ENCODE results near the gene STIM1. TPM values are rescaled to one million over a fixed set of nuclear protein-coding genes. Genes with fewer than 3 reads are reported as not detected.
A peak's percentile ranks its signal among the peaks of the same experiment; 100 is the strongest.

STIM1 gene
- total RNA-seq, 2 donors from 2014 or later, result 129 to 157 TPM

- Mint-ChIP-seq H3K4me3 (no peak overlapping the region), H3K27me3 (ENCODE audit: low read depth) (no peaks in the 10 kb centered on the region), H3K36me3 (ENCODE audit: insufficient read depth in 2 of 2) (peaks cover 7 to 17% of the 10 kb centered on the region in 2 donors), H3K27ac (no peak overlapping the region), H3K4me1 (ENCODE audit: low read depth) (peaks cover 41% of the 10 kb centered on the region), H3K9me3 (no peaks in the 10 kb centered on the region)
- ATAC-seq (replicated peaks in 1 of 2) (no peak), DNase-seq (no peak)
Measured at GRCh38 chr11:4060182-4060923, 204.9 kb downstream of the STIM1 start.

DNA sequence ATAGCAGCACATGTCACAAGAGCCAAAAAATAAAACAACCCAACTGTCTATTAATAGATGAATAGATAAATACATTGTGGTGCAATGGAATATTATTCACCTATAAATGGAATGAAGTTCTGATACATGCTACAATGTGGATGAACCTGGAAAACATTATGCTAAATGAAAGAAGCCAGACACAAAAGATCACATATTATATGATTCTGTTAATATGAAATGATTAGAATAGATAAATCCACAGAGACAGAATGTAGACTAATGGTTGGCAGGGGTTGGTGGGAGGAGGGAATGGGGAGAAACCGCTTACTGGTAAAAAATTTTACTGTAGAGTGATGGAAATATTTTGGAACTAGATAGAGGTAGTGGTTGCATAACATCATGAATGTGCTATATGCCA lies 206.2 kb downstream of the STIM1 start:
- Mint-ChIP-seq H3K4me1 (ENCODE audit: low read depth) (peaks cover 48% of the 10 kb centered on the region), H3K27ac (no peak overlapping the region), H3K4me3 (no peak overlapping the region), H3K27me3 (ENCODE audit: low read depth) (no peaks in the 10 kb centered on the region), H3K9me3 (no peaks in the 10 kb centered on the region), H3K36me3 (ENCODE audit: insufficient read depth in 2 of 2) (peaks cover 7 to 15% of the 10 kb centered on the region in 2 donors)
- ATAC-seq (replicated peaks in 1 of 2) (no peak), DNase-seq (no peak)

DNA sequence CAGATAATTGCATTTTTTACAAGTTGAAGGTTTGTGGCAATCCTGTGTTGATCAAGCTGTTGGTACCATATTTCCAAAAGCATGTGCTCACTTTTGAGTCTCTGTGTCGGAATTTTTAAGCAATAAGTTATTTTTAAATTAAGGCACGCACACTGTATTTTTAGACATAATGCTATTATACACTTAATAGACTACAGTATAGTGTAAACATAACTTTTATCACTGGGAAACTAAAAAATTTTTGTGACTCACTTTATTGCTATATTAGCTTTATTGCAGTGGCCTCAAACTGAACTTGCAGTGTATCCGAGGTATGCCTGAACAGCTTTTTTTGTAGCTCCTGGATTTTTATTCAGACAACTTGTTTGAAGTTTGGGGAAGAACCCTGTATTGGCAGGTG lies 207.9 kb downstream of the STIM1 start:
- Mint-ChIP-seq H3K36me3 (ENCODE audit: insufficient read depth in 2 of 2) (peaks cover 4 to 20% of the 10 kb centered on the region in 2 donors), H3K9me3 (no peaks in the 10 kb centered on the region), H3K4me3 (no peak overlapping the region), H3K4me1 (ENCODE audit: low read depth) (peaks cover 46% of the 10 kb centered on the region), H3K27me3 (ENCODE audit: low read depth) (no peaks in the 10 kb centered on the region), H3K27ac (no peak overlapping the region)
- no peak for DNase-seq
- no peak for ATAC-seq (replicated peaks in 1 of 2)

DNA sequence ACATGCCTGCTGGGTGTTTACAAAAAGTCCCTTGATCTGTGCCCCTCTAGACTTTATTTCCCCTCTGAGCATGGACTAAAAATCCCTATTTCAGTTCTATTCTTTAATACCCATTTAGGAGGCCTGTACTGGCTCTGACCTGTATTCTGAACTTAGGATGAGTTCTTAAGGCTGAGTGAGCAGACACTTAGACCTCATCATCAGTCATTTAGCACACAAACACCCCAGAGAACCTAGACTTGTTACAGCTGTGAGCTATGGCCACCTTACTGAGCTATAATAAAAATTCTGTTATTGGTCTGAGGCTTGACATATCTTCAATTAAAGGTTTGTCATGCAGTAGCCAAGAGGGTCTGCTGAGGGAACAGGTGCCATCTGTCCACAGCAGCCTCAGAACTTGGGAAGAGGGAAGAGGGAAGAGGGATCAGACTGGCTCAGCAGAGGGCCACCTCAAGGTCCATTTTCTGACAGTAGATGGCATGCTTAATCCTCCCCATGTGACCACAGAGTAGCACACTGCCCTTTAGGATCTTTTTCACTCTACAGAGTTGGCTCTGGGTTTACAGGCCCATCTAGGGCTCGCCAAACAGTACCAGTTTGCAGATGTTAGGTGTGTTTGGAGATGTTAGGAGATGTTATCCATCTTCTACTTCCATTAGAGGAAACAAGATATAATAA lies 209.0 kb downstream of the STIM1 start:
- H3K36me3 Mint-ChIP-seq (ENCODE audit: insufficient read depth in 2 of 2), result peaks cover 3 to 12% of the 10 kb centered on the region in 2 donors
- ATAC-seq (replicated peaks in 1 of 2) (peak; percentile 24 to 45), DNase-seq (no peak)
- H3K27me3 Mint-ChIP-seq (ENCODE audit: low read depth), result no peaks in the 10 kb centered on the region
- H3K4me1 Mint-ChIP-seq (ENCODE audit: low read depth), result peaks cover 48% of the 10 kb centered on the region
- no peaks in the 10 kb centered on the region for H3K9me3 Mint-ChIP-seq
- H3K27ac Mint-ChIP-seq, result peak overlapping the region; percentile 49
- H3K4me3 Mint-ChIP-seq, result no peak overlapping the region

GRCh38 chr11:4065086-4065485 lies 209.6 kb downstream of the STIM1 start:
- no peaks in the 10 kb centered on the region for H3K27me3 Mint-ChIP-seq (ENCODE audit: low read depth)
- H3K4me3 Mint-ChIP-seq, result no peak overlapping the region
- ATAC-seq (replicated peaks in 1 of 2), result peak; percentile 50 to 57
- peak overlapping the region; percentile 69 for H3K27ac Mint-ChIP-seq
- no peak for DNase-seq
- peaks cover 3 to 6% of the 10 kb centered on the region in 2 donors for H3K36me3 Mint-ChIP-seq (ENCODE audit: insufficient read depth in 2 of 2)
- no peaks in the 10 kb centered on the region for H3K9me3 Mint-ChIP-seq
- peaks cover 51% of the 10 kb centered on the region for H3K4me1 Mint-ChIP-seq (ENCODE audit: low read depth)

- Mint-ChIP-seq H3K36me3 (ENCODE audit: insufficient read depth in 2 of 2) (peaks cover 4 to 6% of the 10 kb centered on the region in 2 donors), H3K27me3 (ENCODE audit: low read depth) (no peaks in the 10 kb centered on the region), H3K9me3 (no peaks in the 10 kb centered on the region), H3K27ac (peak overlapping the region; percentile 69), H3K4me3 (no peak overlapping the region), H3K4me1 (ENCODE audit: low read depth) (peaks cover 51% of the 10 kb centered on the region)
- no peak for DNase-seq
- no peak for ATAC-seq (replicated peaks in 1 of 2)
Measured at GRCh38 chr11:4065601-4066377, 210.3 kb downstream of the STIM1 start.

DNA sequence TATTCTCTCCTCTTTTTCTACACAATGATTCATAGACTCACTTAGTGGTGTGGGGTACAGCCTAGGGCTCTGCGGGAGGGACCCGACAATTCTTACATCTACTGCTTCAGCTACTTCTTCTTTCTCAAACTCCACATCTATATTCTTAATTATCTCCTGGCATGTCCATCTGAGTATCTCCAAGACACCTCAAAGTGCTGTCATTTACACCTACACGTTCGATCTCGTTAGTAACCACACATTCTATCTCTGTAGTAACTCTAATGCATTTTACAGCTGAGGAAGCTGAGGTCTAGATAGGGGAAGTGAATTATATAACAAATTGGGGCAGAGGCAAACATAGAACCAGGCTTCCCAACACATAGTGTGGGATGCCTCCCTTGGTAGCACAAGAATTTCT lies 211.4 kb downstream of the STIM1 start:
- Mint-ChIP-seq H3K4me1 (ENCODE audit: low read depth) (peaks cover 51% of the 10 kb centered on the region), H3K27ac (no peak overlapping the region), H3K27me3 (ENCODE audit: low read depth) (no peaks in the 10 kb centered on the region), H3K36me3 (ENCODE audit: insufficient read depth in 2 of 2) (peaks cover 3 to 5% of the 10 kb centered on the region in 2 donors), H3K4me3 (no peak overlapping the region), H3K9me3 (no peaks in the 10 kb centered on the region)
- DNase-seq (no peak), ATAC-seq (replicated peaks in 1 of 2) (no peak)

DNA sequence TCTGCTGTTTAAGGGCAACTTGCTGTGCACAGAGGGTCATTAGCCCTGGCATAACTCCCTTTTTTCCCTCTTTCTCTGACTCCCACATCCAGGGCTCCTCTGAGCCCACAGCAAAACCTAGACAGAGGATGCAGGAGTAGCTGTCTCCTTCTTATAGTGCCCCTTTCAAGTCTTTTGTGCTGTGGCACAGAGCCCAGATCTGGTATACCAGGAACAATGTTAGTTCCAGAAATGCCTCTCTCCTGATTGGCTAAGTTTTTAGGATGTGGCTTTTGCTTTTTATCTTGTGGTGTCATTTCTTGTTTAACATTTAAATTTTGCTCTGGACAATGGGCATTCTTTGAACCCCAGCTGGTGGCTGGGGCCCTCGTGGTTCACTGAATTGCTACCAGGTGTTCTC lies 213.5 kb downstream of the STIM1 start:
- Mint-ChIP-seq H3K9me3 (no peaks in the 10 kb centered on the region), H3K4me3 (no peak overlapping the region), H3K4me1 (ENCODE audit: low read depth) (peaks cover 61% of the 10 kb centered on the region), H3K36me3 (ENCODE audit: insufficient read depth in 2 of 2) (peaks cover 5 to 9% of the 10 kb centered on the region in 2 donors), H3K27ac (peak overlapping the region; percentile 71), H3K27me3 (ENCODE audit: low read depth) (no peaks in the 10 kb centered on the region)
- no peak for ATAC-seq (replicated peaks in 1 of 2)
- no peak for DNase-seq

DNA sequence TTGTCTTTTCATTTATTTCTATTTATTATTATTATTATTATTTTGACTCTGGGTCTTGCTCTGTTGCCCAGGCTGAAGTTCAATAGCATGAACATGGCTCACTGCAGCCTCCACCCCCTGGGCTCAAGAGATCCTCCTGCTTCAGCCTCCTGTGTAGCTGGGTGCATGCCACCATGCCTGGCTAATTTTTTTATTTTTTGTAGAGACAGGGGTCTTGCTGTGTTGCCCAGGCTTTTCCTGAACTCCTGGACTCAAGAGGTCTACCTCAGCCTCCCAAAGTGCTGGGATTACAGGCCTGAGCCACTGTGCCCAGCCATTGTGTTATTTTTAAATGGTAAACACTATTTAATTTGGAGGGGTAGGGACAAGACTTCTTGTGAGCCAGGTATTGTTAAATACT lies 215.9 kb downstream of the STIM1 start:
- Mint-ChIP-seq H3K36me3 (ENCODE audit: insufficient read depth in 2 of 2) (peaks cover 9 to 11% of the 10 kb centered on the region in 2 donors), H3K4me1 (ENCODE audit: low read depth) (peaks cover 40% of the 10 kb centered on the region), H3K9me3 (no peaks in the 10 kb centered on the region), H3K27me3 (ENCODE audit: low read depth) (no peaks in the 10 kb centered on the region), H3K4me3 (no peak overlapping the region), H3K27ac (no peak overlapping the region)
- no peak for DNase-seq
- ATAC-seq (replicated peaks in 1 of 2), result no peak

DNA sequence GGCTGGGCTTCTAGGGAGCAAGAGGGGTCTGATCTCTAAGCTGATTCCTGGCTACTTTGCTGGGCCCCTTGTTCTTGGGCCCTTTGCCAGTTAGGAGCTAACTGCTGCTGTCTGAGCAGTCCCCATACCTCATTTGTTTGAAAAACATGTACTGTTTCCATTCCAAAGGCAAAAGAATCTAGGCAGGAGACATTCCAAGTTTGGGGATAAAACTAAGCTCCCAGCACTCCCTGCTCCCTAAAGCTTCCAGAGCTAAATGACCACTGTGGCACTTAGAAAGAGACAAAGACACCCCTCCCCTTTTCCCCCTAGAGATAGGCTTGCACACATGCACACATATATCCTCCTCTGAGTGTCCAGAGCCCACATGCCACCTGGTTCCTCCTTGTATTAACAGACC lies 216.4 kb downstream of the STIM1 start:
- Mint-ChIP-seq H3K36me3 (ENCODE audit: insufficient read depth in 2 of 2) (peaks cover 11 to 14% of the 10 kb centered on the region in 2 donors), H3K27ac (peak overlapping the region; percentile 91), H3K9me3 (no peaks in the 10 kb centered on the region), H3K27me3 (ENCODE audit: low read depth) (no peaks in the 10 kb centered on the region), H3K4me1 (ENCODE audit: low read depth) (peaks cover 34% of the 10 kb centered on the region), H3K4me3 (no peak overlapping the region)
- ATAC-seq (replicated peaks in 1 of 2), result no peak
- no peak for DNase-seq

GRCh38 chr11:4072668-4073285 lies 217.3 kb downstream of the STIM1 start:
- peaks cover 27% of the 10 kb centered on the region for H3K4me1 Mint-ChIP-seq (ENCODE audit: low read depth)
- H3K36me3 Mint-ChIP-seq (ENCODE audit: insufficient read depth in 2 of 2), result peaks cover 11 to 12% of the 10 kb centered on the region in 2 donors
- H3K9me3 Mint-ChIP-seq, result no peaks in the 10 kb centered on the region
- peak; percentile 44 to 63 for DNase-seq
- H3K27me3 Mint-ChIP-seq (ENCODE audit: low read depth), result no peaks in the 10 kb centered on the region
- H3K4me3 Mint-ChIP-seq, result no peak overlapping the region
- peak; percentile 70 to 71 for ATAC-seq (replicated peaks in 1 of 2)
- peak overlapping the region; percentile 91 for H3K27ac Mint-ChIP-seq

DNA sequence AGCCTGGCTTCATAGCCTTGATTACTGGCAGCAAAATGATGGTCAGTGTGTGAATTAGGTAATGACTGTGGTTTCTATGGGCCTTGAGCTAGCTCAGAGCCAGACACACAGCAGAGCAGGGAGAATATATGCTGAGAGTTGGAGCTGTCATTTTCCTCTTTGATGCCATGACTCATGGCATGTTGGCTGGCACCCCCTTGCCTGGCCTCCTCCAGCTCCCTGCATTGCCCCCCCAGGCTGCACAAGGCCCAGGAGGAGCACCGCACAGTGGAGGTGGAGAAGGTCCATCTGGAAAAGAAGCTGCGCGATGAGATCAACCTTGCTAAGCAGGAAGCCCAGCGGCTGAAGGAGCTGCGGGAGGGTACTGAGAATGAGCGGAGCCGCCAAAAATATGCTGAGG lies 218.8 kb downstream of the STIM1 start:
- Mint-ChIP-seq H3K4me3 (no peak overlapping the region), H3K4me1 (ENCODE audit: low read depth) (peaks cover 15% of the 10 kb centered on the region), H3K27ac (peak overlapping the region; percentile 64), H3K27me3 (ENCODE audit: low read depth) (no peaks in the 10 kb centered on the region), H3K36me3 (ENCODE audit: insufficient read depth in 2 of 2) (peaks cover 9 to 11% of the 10 kb centered on the region in 2 donors), H3K9me3 (no peaks in the 10 kb centered on the region)
- ATAC-seq (replicated peaks in 1 of 2) (no peak), DNase-seq (no peak)

GRCh38 chr11:4076774-4077173 lies 221.3 kb downstream of the STIM1 start:
- ATAC-seq (replicated peaks in 1 of 2) (no peak), DNase-seq (no peak)
- peak overlapping the region; percentile 90 for H3K27ac Mint-ChIP-seq
- H3K36me3 Mint-ChIP-seq (ENCODE audit: insufficient read depth in 2 of 2), result peaks cover 8 to 13% of the 10 kb centered on the region in 2 donors
- H3K4me3 Mint-ChIP-seq, result no peak overlapping the region
- H3K27me3 Mint-ChIP-seq (ENCODE audit: low read depth), result no peaks in the 10 kb centered on the region
- H3K4me1 Mint-ChIP-seq (ENCODE audit: low read depth), result peaks cover 10% of the 10 kb centered on the region
- H3K9me3 Mint-ChIP-seq, result no peaks in the 10 kb centered on the region
